NCI-H2107 treated with DMSO at 0.1 percent for 48 hours (cell line): ENCODE data around the gene CDC14A.
A peak's percentile ranks its signal among the peaks of the same experiment; 100 is the strongest.

ENCODE experiments used
- DNase-seq: peaks from one replicate; lab custom pipeline; 2025; ENCODE audit not compliant: unreplicated experiment; lab: John Stamatoyannopoulos, UW

CDC14A gene

DNA sequence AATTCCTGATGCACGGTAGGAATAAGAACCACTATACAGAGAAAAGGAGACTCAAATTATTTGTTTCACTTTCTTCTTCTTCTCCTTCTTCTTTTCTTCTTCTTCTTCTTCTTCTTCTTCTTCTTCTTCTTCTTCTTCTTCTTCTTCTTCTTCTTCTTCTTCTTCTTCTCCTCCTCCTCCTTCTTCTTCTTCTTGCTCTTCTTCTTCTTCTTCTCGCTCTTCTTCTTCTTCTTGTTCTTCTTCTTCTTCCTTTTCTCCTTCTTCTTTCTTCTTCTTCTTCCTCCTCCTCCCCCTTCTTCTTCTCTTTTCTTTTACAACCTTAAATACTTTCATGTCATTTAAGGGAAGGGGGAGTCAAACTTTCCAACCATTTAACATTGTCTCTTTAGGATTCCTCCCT lies 174.6 kb downstream of the CDC14A start:
- no peak for DNase-seq

DNA sequence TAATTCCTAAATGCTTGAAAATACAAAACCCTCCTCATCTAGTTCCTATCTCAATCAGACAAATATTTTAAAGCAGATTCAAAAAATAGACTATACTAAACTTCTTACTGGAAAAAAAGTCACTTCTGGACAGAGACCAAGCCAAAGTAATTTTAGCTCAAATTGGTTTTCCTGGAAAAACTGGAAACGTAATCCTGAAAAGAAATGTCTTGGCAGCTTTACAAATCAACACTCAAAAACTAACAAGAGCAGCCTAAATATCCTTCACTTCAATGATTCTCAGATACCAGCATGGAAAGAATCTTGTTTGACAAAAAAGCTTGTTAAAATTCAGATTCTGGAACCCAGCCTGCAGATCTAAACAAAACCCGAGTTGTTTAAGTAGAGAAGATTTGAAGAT lies 176.6 kb downstream of the CDC14A start:
- DNase-seq: no peak

DNA sequence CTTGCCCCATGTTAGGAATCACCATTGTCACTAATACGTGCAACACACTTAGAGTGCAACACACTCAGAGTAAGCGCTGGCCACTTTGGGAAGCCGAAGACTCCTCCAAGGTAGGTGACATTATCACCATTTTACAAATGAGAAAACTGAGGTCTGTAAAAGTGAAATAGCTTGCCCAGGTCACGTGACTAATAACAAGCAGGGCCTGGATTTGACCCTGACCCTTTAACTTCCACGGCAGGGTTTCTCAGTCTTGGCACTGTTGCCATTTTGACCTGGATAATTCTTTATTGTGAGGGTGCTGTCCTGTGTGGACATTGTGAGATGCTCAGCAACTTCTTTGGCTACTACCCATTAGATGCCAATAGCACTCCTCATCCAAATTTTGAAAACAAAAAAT lies 177.8 kb downstream of the CDC14A start:
- DNase-seq: no peak

DNA sequence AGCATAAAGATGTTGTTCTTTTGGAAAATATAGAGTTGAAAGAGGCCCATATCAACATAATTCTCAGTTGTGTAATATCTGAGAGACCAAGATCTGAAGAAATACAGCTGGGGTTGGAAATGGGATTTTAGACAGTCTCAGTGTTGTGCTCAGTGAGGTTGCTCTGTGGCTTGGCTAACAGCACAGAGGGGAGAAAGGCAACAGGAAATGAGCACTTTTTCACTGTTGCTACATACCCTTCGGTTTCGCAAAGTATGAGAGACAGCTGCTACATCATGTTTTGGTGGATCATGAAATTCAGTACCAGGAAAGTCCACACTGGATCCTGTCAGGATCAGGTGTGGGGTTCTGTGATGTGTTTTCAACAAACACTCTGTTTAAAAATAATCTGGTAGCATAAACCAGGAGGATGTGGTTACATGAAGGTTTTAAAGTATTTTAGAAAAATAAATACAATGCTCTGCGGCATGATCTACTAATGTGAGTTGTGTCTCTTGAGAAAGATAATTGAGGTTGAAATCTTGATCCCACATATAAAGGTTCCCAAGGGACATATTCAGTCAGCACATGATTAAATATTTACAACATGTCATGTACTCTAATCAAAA lies 178.7 kb downstream of the CDC14A start:
- DNase-seq: no peak

DNA sequence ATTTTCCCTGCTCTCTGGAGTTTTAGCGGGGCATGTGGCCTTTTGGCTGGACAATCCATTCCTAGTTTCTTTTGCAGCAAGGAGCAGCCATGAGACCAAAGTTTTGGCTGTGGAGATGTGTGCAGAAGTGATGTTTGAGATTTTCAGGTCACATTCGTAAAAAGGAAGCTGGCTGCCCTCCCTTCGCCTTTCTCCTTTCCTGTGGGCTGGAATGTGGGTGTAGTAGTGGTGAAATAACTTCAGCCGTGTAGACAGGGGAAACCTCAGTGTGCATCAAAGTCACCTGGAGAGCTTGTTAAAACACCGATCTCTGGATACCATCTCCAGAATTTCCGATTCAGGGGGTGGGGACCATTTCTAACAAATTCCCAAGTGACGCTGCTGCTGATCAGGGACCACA lies 180.3 kb downstream of the CDC14A start:
- DNase-seq: no peak

DNA sequence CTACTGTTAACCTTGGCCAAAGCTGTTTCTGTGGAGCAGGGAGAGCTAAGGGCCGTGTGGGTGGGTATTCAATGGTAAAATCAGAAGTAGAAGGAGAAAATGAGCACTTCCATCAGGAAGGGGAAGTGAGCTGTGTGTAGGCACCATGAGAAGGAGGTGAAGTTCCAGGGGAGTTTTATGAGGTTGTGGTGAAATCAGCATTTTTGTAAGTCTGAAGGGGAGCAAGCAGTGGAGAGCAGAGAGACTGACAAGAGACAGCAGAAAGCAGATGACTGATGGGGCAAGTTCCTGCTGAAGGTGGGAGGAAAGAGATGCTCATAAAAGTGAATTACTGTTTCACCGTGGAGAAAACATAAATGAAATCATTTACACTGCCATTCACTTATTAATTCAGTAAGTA lies 183.0 kb downstream of the CDC14A start:
- DNase-seq: no peak

DNA sequence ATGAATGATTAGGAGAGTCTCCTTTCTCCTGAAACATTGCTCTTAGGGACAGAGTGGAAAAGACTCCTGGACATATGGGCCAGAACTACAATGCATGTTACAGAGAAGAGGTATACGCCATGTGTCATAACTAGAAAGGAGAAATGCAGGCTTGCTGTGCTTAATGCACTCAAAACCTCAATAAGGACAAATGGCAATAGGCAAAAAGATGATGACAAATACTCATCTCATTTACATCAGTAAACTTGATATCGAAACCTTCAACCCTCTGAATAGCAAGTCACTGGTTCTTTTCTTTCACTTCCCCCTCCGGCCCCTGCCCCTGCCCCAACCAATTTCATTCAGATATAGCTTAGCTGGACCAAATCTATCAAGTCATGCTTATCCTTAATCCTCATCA lies 183.7 kb downstream of the CDC14A start:
- no peak for DNase-seq

DNA sequence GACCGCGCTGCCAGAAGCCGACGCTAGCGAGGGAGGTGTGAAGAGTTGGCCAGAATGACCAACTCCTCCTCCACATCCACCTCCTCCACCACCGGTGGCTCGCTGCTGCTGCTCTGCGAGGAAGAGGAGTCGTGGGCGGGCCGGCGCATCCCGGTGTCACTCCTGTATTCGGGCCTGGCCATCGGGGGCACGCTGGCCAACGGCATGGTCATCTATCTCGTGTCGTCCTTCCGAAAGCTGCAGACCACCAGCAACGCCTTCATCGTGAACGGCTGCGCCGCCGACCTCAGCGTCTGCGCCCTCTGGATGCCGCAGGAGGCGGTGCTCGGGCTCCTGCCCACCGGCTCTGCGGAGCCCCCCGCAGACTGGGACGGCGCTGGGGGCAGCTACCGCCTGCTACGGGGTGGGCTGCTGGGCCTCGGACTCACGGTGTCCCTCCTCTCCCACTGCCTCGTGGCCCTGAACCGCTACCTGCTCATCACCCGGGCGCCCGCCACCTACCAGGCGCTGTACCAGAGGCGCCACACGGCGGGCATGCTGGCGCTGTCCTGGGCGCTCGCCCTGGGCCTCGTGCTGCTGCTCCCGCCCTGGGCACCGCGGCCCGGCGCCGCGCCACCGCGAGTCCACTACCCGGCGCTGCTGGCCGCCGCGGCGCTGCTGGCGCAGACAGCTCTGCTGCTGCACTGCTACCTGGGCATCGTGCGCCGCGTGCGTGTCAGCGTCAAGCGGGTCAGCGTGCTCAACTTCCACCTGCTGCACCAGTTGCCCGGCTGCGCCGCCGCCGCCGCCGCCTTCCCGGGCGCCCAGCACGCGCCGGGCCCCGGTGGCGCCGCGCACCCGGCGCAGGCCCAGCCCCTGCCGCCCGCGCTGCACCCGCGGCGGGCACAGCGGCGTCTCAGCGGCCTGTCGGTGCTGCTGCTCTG lies 186.9 kb downstream of the CDC14A start:
- DNase-seq: no peak

DNA sequence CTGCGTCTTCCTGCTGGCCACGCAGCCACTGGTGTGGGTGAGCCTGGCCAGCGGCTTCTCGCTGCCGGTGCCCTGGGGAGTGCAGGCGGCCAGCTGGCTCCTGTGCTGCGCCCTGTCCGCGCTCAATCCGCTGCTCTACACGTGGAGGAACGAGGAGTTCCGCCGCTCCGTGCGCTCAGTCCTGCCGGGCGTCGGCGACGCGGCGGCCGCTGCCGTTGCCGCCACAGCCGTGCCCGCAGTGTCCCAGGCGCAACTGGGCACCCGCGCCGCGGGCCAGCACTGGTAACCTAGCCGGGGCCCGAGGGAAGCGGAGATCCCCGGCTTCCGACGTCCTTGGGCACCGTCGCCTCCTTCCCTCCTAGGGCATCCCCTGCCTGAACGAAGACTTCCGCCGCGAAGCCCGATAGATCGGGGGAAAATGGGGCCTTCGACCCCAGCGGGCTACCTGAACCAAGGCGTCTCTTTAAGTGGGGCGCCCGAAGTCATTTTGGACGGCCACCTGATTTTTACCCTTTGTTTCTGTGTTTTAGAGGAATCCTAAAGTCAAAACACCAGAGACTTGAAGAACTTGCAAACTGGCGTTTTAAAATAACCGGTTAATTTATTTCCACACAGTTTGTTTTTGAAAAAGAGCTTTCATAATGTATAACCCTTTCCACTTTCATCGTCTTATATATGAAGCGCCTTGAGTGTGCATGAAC lies 187.7 kb downstream of the CDC14A start:
- no peak for DNase-seq

DNA sequence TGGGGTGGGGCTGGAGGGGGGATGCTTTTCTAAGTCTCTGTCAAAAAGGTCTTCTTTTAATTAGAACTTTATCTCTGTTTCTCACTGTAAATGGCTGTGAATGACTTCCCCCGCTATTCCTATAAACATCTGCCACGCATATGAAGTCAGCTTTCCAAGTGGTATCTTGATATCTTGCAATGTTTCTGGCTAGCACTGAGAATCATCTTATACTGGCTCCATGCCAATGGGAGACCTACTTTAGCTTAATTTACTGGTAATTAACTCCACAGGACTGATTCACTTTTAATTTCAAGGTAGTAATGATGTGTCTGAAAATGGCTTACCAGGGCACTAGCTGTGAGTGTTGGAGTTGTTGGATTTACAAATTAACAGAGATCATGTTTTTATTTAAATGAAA lies 190.0 kb downstream of the CDC14A start:
- DNase-seq: peak; percentile 13

DNA sequence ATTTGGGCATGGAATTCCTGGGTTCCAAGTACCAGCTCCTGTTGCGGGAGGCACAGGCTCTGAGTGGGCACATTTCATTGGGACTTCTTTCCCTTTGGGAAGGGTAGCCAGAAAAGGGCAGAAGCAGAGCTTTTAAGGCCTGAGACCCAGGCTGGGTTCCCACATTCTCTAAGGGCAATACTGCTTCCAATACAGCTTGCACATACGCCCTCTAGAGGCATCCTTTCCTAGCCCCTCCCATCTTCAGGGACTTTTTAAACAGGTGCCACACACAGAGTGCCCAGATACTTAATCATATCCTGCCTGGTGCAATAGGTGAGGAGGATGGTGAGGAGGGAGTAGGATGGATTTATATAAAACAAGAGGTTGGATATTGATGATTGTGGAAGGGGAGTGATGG lies 191.3 kb downstream of the CDC14A start:
- no peak for DNase-seq

DNA sequence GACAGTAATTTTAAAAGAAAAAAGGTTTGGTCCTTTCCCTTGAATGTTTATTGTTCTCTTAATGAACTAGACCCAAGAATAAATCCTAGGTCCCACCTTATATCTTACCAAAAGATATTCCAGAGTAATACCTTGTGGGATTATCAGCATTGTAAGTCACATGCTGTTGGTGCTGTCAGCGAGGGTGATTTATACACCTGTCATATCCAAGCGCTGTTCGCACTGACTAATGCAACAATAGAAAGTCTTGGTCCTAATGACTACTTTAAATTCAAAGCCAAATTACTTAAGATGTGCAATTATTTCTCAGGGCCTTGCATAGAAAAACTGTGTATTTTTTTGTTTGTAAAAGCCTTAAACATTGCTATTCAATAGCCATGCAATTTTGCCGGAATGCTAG lies 192.5 kb downstream of the CDC14A start:
- no peak for DNase-seq

DNA sequence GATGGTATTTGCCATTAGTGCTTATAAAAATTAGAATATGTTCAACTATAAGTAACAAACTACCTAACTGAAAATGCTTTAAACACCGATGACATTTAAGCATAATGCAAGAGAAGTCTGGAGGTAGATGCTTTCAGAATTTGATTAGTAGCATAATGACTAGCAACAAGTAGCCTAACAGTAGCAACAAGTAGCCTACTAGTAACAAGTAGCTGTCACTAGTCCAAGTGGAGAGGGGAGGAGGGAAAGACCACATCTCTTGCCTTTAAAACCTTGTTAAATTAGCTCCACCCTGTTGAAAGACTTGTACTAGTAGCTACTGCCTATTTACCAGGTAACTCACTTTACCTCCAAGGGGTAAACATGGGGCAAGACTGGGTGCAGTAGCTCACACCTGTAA lies 193.5 kb downstream of the CDC14A start:
- DNase-seq: no peak

DNA sequence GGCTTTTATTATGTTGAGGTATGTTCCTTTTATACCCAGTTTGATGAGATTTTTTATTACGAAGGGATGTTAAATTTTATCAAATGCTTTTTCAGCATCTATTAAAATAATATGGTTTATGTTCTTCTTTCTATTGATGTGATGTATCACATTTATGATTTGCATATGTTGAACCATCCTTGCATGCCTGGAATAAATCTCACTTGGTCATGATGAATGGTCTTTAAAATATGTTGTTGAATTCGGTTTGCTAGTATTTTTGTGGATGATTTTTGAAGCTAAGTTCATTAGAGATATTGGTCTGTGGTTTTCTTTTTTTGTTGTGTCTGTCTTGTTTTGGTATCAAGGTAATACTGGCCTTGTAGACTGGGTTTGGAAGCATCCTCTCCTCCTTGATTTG lies 199.7 kb downstream of the CDC14A start:
- no peak for DNase-seq

DNA sequence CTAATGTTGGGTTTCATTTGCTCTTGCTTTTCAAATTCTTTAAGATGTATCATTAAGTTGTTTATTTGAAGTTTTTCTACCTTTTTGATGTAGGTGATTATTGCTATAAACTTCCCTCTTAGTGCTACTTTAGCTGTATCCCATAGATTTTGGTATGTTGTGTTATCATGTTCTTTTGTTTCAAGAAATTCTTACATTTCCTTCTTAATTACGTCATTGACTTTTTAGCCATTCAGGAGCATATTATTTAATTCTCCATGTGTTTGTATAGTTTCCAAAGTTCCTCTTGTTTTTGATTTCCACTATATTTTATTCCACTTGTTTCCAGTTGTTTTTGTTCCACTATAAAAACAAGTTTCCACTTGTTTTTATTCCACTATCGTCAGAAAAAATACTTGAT lies 200.6 kb downstream of the CDC14A start:
- DNase-seq: no peak

DNA sequence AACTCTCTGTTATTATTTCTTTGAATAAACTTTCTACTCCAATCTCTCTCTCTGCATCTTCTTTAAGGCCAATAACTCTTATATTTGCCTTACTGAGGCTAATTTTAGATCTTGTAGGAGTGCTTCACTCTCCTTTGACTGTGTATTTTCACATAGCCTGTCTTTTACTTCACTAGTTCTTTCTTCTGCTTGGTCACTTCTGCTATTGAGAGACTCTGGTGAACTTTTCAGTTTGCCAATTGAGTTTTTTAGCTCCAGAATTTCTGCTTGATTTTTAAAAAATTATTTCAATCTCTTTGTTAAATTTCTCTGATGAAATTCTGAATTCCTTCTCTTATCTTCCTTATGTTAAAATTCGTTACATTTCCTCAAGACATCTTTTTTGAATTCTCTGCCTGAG lies 203.9 kb downstream of the CDC14A start:
- no peak for DNase-seq

DNA sequence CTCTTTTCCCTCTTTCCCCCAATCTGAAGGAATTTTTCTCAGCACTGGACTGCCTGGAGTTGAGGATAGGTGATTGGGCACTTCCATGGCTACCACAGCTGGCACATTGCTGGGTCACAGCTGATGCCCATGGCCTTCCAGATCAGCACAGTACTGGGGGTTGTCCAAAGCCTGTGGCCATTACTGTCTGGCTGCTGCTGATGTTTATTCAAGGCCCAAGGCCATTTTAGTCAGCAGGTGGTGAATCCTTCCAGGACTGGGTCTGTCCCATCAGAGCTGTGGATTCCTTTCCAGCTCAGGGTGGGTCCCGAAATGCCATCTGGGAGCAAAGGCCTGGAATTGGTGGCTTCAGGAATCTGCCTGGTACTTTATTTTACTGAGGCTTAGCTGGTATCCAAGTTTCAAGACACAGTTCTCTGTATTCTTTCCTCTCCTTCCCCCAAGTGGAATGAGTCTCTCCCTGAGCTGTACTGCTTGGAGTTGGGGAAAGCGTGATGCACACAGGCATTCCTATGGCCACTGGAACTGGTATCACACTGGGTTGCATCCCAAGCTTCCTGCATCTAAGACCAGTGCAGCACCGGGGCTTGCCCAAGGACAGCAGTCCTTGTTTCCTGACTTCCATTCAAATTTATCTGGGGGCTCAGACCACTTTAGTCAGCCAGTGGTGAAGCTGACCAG lies 204.8 kb downstream of the CDC14A start:
- no peak for DNase-seq

DNA sequence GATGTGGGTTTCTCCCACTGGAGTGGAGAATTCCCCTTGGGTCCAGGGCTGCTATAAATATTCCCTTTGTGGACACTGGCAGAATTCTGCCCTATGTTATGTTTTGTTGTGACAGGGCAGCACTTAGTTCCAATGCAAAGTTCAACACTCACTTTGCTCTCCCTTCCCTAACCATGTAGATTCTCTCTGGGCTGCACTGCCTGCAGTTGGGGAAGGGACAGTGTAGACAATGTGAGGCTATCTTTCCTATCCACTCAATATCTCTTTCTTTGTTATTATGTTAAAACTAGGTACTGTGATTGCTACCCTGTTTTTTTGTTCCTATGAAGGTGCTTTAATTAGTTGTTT lies 205.3 kb downstream of the CDC14A start:
- no peak for DNase-seq

DNA sequence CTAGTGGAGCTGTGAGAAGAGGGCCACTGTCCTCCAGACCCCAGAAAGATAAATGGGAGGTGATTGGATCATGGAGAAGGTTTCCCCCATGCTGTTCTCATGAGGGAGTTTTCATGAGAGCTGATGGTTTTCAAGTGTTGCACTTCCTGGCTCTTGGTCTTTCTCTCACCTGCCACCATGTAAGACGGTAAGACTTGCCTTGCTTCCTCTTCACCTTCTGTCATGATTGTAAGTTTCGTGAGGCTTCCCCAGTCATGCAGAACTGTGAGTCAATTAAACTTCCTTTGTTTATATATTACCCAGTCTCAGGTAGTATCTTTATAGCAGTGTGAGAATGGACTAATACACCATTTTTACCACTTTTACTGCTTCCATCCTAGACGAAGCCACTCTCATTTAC lies 213.2 kb downstream of the CDC14A start:
- DNase-seq: no peak

DNA sequence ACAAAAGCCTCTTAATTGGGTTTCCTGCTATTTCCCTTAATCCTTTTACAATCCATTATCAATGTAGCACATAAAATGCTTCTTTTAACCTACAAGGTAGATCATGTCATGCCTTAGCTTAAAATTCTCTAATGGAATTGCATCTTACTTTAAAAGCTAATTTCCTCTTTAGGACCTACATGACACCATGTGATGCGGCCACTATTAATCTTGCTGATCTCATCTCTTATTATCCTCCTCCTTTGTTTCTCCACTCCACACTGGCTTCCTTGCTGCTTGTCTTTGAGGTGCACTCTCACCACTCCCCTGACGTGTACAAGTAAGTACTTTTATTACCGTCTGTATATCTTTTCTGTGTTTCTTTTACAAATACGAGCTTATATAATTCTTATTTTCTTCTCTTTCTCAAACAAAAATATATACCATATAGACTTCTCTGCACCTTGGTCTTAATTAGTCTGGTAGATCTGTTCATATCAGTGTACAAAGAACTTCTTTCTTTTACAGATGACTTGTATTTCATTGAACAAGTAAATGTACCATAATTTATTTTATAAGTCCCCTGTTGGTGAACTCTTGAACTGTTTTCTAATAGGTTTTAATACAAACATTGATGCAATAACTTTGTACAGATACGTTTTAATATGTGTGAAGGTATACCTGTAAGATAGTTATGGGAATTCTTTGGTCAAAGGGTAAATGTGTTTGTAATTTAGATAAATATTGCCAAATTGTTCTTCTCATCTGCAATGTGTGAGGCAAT lies 213.8 kb downstream of the CDC14A start:
- DNase-seq: no peak

DNA sequence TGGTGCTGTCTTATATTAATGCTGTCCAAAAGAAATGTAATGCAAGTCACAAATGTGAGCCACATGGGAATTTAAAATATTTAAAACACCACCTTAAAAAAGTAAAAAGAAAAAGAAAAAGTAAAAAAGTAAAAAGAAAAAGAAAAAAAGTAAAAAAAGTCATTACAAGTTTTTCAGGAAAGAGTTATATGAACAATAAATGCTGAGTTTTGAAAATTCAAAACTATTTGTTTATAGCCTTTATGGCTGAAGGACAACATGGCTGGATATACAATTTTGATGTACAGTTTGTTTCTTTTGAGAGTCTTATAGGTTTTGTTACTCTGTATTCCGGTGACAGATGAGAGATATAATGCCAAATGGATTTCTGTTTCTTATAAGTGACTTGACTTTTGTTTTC lies 214.8 kb downstream of the CDC14A start:
- no peak for DNase-seq
